Measurements from ENCODE around the gene NELL1.

The NELL1 gene

DNA sequence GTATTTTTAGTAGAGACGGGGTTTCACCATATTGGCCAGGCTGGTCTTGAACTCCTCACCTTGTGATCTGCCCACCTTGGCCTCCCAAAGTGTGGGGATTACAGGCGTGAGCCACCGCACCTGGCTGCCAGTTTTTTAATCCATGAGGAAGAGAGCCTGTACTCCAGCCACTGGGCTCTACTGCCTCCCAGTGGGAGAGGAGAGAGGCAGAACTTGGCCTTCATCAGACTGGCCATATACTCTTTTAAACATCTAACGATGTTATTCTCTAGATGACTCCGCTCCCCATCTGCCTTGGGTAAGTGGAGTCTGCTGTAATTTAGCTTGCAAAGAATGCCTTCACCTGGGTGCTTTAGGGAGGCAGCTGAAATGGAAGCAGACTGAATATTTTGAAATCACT lies 35.3 kb upstream of the NELL1 start:
- TF ChIP-seq TAF1 (IDR thresholded peaks at IDR 0.05; ENCODE audit: borderline replicate concordance, insufficient read depth, low read length) (no peak), POLR2AphosphoS5 (IDR thresholded peaks at IDR 0.05; ENCODE audit: low read depth, low read length) (no peak), FOXP2 (optimal IDR thresholded peaks at IDR 0.05; ENCODE audit: borderline replicate concordance, extremely low read depth, extremely low read length, insufficient read depth) (no peak), SIN3A (IDR thresholded peaks at IDR 0.05; ENCODE audit: borderline replicate concordance, insufficient read depth, low read length) (no peak)
- TF ChIP-seq, protein P1, sequence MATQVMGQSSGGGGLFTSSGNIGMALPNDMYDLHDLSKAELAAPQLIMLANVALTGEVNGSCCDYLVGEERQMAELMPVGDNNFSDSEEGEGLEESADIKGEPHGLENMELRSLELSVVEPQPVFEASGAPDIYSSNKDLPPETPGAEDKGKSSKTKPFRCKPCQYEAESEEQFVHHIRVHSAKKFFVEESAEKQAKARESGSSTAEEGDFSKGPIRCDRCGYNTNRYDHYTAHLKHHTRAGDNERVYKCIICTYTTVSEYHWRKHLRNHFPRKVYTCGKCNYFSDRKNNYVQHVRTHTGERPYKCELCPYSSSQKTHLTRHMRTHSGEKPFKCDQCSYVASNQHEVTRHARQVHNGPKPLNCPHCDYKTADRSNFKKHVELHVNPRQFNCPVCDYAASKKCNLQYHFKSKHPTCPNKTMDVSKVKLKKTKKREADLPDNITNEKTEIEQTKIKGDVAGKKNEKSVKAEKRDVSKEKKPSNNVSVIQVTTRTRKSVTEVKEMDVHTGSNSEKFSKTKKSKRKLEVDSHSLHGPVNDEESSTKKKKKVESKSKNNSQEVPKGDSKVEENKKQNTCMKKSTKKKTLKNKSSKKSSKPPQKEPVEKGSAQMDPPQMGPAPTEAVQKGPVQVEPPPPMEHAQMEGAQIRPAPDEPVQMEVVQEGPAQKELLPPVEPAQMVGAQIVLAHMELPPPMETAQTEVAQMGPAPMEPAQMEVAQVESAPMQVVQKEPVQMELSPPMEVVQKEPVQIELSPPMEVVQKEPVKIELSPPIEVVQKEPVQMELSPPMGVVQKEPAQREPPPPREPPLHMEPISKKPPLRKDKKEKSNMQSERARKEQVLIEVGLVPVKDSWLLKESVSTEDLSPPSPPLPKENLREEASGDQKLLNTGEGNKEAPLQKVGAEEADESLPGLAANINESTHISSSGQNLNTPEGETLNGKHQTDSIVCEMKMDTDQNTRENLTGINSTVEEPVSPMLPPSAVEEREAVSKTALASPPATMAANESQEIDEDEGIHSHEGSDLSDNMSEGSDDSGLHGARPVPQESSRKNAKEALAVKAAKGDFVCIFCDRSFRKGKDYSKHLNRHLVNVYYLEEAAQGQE (IDR thresholded peaks at IDR 0.05; ENCODE audit: insufficient read depth in 1 of 2, low read depth in 2 of 2, low read length in 2 of 2): no peak

DNA sequence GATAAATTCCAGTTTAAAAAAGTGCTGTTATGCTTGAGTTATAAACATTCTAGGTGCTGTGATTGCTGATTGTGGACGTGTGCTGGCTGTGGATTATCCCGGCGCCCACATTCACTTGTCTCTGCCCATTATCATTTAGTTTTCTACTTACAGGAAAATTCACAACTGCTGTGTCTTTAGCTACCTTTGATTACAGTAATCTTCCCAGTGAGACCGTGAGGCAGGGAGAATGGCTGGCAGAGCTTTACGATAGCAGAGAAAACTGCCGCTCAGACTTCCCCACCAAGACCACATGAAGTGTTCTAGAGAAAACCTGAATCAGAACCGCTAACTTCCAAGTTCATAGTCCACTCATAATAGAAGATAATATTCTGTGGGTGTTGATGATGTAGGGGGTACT lies 34.6 kb upstream of the NELL1 start:
- TF ChIP-seq POLR2AphosphoS5 (IDR thresholded peaks at IDR 0.05; ENCODE audit: low read depth, low read length) (no peak), SIN3A (IDR thresholded peaks at IDR 0.05; ENCODE audit: borderline replicate concordance, insufficient read depth, low read length) (no peak), FOXP2 (optimal IDR thresholded peaks at IDR 0.05; ENCODE audit: borderline replicate concordance, extremely low read depth, extremely low read length, insufficient read depth) (no peak), TAF1 (IDR thresholded peaks at IDR 0.05; ENCODE audit: borderline replicate concordance, insufficient read depth, low read length) (no peak)
- TF ChIP-seq, protein P1 (IDR thresholded peaks at IDR 0.05; ENCODE audit: insufficient read depth in 1 of 2, low read depth in 2 of 2, low read length in 2 of 2): no peak

DNA sequence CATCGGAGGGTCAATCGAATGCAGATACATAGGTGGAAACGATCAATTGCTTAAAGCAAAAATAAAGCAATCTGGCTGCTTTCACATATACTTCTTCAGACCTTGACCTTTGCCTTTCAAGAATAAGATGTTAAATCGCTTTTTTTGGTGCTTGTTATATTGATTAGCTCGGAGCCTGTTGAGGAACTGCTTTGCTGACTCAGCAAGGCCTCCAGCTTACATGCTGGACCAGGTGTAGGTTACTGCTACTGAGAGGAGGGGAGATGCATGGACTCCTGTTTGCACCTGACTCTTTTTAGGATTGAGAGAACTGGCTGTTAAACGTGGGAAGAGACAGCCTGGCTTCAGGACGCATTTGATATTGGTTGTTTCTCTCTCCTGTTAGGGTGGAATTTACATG lies 31.3 kb upstream of the NELL1 start:
- TF ChIP-seq FOXP2 (optimal IDR thresholded peaks at IDR 0.05; ENCODE audit: borderline replicate concordance, extremely low read depth, extremely low read length, insufficient read depth) (no peak), POLR2AphosphoS5 (IDR thresholded peaks at IDR 0.05; ENCODE audit: low read depth, low read length) (no peak), TAF1 (IDR thresholded peaks at IDR 0.05; ENCODE audit: borderline replicate concordance, insufficient read depth, low read length) (no peak), SIN3A (IDR thresholded peaks at IDR 0.05; ENCODE audit: borderline replicate concordance, insufficient read depth, low read length) (no peak)
- TF ChIP-seq, protein P1 (IDR thresholded peaks at IDR 0.05; ENCODE audit: insufficient read depth in 1 of 2, low read depth in 2 of 2, low read length in 2 of 2): no peak

DNA sequence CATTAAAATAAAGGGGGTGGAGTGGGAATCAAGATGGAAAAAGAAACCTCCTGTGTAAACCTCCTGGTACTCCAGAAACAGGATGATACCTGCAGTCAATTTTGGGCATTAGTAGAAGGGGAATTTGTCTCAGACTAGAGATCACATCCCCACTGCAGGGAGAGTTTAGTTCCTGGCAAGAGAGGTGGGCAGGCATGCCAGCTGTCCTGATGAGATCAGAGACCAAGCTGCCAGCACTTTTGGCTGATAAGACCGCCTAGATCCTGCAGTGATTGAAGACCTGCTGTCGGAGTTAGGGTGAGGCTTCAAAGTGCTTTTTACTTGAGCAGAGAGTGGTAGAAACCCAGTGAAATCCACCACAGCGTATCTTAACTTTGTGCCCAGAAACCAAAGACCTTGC lies 29.7 kb upstream of the NELL1 start:
- no peak for TF ChIP-seq FOXP2 (optimal IDR thresholded peaks at IDR 0.05; ENCODE audit: borderline replicate concordance, extremely low read depth, extremely low read length, insufficient read depth)
- TF ChIP-seq, protein P1 (IDR thresholded peaks at IDR 0.05; ENCODE audit: insufficient read depth in 1 of 2, low read depth in 2 of 2, low read length in 2 of 2): no peak
- TF ChIP-seq SIN3A (IDR thresholded peaks at IDR 0.05; ENCODE audit: borderline replicate concordance, insufficient read depth, low read length): no peak
- no peak for TF ChIP-seq TAF1 (IDR thresholded peaks at IDR 0.05; ENCODE audit: borderline replicate concordance, insufficient read depth, low read length)
- no peak for TF ChIP-seq POLR2AphosphoS5 (IDR thresholded peaks at IDR 0.05; ENCODE audit: low read depth, low read length)

DNA sequence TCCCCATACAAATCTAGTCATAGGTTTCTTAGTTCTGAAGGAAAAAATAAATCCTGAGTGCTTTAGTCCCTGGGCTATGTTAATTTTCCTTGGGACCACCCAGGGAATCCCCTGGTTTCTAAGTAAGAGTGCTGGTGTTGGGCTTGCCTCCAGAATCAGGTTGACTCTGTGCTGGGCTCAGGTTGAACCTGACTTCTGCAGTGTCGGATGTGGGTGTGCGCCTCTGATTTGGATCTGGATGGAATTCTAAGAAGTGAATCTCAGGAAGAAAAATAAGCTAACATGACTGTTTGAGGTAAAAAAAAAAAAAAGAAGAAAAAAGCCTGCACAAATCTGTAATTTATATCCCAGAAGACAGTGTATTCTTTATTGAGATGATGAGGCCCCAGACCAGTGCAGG lies 29.0 kb upstream of the NELL1 start:
- TF ChIP-seq POLR2AphosphoS5 (IDR thresholded peaks at IDR 0.05; ENCODE audit: low read depth, low read length) (no peak), FOXP2 (optimal IDR thresholded peaks at IDR 0.05; ENCODE audit: borderline replicate concordance, extremely low read depth, extremely low read length, insufficient read depth) (no peak), SIN3A (IDR thresholded peaks at IDR 0.05; ENCODE audit: borderline replicate concordance, insufficient read depth, low read length) (no peak), TAF1 (IDR thresholded peaks at IDR 0.05; ENCODE audit: borderline replicate concordance, insufficient read depth, low read length) (no peak)
- TF ChIP-seq, protein P1 (IDR thresholded peaks at IDR 0.05; ENCODE audit: insufficient read depth in 1 of 2, low read depth in 2 of 2, low read length in 2 of 2): no peak
